ENCODE data around the gene LIF.

- TF ChIP-seq POLR2AphosphoS5 (IDR thresholded peaks at IDR 0.05; ENCODE audit: insufficient read depth, low read depth, low read length) (no peak), POLR2A (IDR thresholded peaks at IDR 0.05; ENCODE audit: low read depth, low read length) (no peak), MAX (IDR thresholded peaks at IDR 0.05; ENCODE audit: insufficient read depth, insufficient read length) (no peak)
- TF ChIP-seq, protein P1, sequence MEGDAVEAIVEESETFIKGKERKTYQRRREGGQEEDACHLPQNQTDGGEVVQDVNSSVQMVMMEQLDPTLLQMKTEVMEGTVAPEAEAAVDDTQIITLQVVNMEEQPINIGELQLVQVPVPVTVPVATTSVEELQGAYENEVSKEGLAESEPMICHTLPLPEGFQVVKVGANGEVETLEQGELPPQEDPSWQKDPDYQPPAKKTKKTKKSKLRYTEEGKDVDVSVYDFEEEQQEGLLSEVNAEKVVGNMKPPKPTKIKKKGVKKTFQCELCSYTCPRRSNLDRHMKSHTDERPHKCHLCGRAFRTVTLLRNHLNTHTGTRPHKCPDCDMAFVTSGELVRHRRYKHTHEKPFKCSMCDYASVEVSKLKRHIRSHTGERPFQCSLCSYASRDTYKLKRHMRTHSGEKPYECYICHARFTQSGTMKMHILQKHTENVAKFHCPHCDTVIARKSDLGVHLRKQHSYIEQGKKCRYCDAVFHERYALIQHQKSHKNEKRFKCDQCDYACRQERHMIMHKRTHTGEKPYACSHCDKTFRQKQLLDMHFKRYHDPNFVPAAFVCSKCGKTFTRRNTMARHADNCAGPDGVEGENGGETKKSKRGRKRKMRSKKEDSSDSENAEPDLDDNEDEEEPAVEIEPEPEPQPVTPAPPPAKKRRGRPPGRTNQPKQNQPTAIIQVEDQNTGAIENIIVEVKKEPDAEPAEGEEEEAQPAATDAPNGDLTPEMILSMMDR (IDR thresholded peaks at IDR 0.05; ENCODE audit: extremely low read depth in 1 of 2, insufficient read depth in 1 of 2, low read depth in 1 of 2, low read length in 2 of 2), result no peak
These were observed 28.6 kb downstream of the LIF start for GRCh38 chr22:30217698-30218560.
